Breast epithelium (tissue), 4 donors: Measurements from ENCODE around the gene LSM12. TPM values are rescaled to one million over a fixed set of nuclear protein-coding genes. Genes with fewer than 3 reads are reported as not detected.

Source experiments
- DNase-seq, 2 donors: peaks; one replicate each; pipeline ENCODE4 v3.0.0-alpha.2; 2019; ENCODE audit warnings: low spot score in 2 of 2
- H3K27ac ChIP-seq, 2 donors: fragments of 200-600 bp; sonication (generic) in 1 of 2; one replicate each; pipeline ENCODE4 v1.5.1; 2016 to 2019; ENCODE audit warnings: mild to moderate bottlenecking in 1 of 2
- H3K27me3 ChIP-seq, 2 donors: fragments of 200-600 bp; sonication (generic) in 1 of 2; one replicate each; pipeline versions ENCODE4 v1.5.1 to v1.6.0; 2017 to 2019; ENCODE audit warnings: control low read depth in 1 of 2, mild to moderate bottlenecking in 1 of 2
- H3K36me3 ChIP-seq: fragments of 200-600 bp; one replicate; pipeline ENCODE4 v1.5.1; 2019
- H3K4me1 ChIP-seq, 2 donors: fragments of 200-600 bp; sonication (generic); one replicate each; pipeline ENCODE4 v1.5.1; 2016 to 2019; ENCODE audit warnings: control low read depth in 1 of 2
- H3K4me3 ChIP-seq, 3 donors: fragments of 200-600 bp; sonication (generic); 1 replicate in 2 of 3; 2 replicates in 1 of 3; pipeline ENCODE4 v1.5.1; 2016 to 2019; ENCODE audit warnings: mild to moderate bottlenecking in 3 of 3, moderate library complexity in 2 of 3
- H3K9me3 ChIP-seq, 2 donors: fragments of 200-600 bp; sonication (generic) in 1 of 2; one replicate each; pipeline ENCODE4 v1.5.1; 2016 to 2019; ENCODE audit warnings: control low read depth in 1 of 2
- POLR2A ChIP-seq: fragments of 450-650 bp; IDR thresholded peaks from one replicate; pipeline ENCODE4 v1.6.1; 2016; ENCODE audit warnings: antibody characterized with exemption, mild to moderate bottlenecking, moderate library complexity
- POLR2AphosphoS5 ChIP-seq, 3 donors: sonication (generic); formaldehyde crosslinking; IDR thresholded peaks; one replicate each; pipeline ENCODE4 v1.6.1; 2017; ENCODE audit warnings: antibody characterized with exemption in 3 of 3
- intact Hi-C: fragments of 100-400 bp; cut with DNase I; formaldehyde crosslinking; loops from one replicate; pipeline ENCODE4 v1.15.1; 2023; ENCODE audit warnings: low total_unique reads
- total RNA-seq, 3 donors: library from RNA; depleted of rRNA; stranded (reverse); fragments of >200 nt; gene quantifications; one replicate each; pipeline ENCODE4 v1.1.0, GENCODE V29; 2016
- TF ChIP-seq, protein P1 (sequence below), 3 donors: fragments of 450-650 bp; IDR thresholded peaks; one replicate each; pipeline ENCODE4 v1.5.1; 2016 to 2017; ENCODE audit warnings: antibody characterized with exemption in 3 of 3, mild to moderate bottlenecking in 3 of 3, moderate library complexity in 3 of 3

Gene LSM12
- total RNA-seq, 3 donors from 2014 or later: 36.8 to 45.4 (median 43.6) TPM

DNA sequence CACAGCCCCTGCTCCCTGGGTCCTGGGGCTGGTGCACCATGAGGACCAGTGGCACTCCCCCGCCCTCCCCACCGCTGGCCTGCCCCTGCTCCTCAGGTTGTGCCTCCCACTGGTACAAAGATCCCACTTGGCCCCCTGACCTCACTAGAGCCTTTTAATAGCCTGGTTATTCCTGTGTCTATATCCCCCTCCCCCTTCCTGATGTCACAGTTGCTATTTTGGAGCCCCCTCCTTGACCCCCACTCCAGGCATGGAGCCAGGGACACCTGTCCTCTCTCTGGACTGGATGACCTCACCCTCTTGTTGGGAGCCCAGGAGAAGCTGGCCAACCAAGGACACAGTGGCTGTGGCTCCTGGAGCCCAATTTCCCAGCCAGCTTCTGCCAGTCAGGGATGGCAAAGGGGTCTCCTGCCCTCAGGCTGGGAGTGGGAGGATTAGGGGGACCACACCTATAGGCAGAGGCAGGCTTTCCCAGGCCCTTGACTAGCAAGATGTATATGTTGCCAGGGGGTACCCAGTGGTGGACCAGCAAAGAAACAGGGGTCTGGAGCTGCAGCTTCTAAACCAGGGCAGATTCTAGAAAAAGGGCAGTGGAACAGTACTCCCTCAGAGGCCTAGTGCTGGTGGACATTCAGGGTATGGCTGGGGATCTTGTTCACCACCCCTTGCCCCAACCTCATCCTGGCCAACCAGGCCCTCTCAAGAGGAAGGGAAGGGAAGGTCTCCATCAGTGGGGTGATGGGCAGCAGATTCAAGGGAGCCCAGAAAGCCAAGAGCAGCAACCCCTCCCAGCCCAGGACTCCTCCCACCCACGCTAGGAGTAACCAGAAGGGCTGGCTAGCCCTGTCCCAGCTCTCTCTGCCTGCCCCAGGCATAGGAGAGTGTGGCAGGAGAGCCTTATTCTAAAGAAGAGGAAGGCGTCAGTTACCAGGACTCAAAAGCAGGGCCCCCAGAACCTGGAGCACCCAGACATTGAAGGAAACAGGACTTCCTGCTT lies 46.1 kb upstream of the LSM12 start:
- Histone ChIP-seq H3K9me3 (no peaks in the 10 kb centered on the region), H3K4me1 (peaks cover 25 to 68% of the 10 kb centered on the region in 2 donors), H3K4me3 (no peak overlapping the region), H3K36me3 (no peaks in the 10 kb centered on the region), H3K27me3 (no peaks in the 10 kb centered on the region), H3K27ac (peak overlapping the region; percentile 82 to 89)
- TF ChIP-seq, protein P1, sequence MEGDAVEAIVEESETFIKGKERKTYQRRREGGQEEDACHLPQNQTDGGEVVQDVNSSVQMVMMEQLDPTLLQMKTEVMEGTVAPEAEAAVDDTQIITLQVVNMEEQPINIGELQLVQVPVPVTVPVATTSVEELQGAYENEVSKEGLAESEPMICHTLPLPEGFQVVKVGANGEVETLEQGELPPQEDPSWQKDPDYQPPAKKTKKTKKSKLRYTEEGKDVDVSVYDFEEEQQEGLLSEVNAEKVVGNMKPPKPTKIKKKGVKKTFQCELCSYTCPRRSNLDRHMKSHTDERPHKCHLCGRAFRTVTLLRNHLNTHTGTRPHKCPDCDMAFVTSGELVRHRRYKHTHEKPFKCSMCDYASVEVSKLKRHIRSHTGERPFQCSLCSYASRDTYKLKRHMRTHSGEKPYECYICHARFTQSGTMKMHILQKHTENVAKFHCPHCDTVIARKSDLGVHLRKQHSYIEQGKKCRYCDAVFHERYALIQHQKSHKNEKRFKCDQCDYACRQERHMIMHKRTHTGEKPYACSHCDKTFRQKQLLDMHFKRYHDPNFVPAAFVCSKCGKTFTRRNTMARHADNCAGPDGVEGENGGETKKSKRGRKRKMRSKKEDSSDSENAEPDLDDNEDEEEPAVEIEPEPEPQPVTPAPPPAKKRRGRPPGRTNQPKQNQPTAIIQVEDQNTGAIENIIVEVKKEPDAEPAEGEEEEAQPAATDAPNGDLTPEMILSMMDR (IDR thresholded peaks at IDR 0.05): no peak
- TF ChIP-seq POLR2A (no peak), POLR2AphosphoS5 (IDR thresholded peaks at IDR 0.05) (no peak)
- intact Hi-C loops: no loop called here
- DNase-seq: no peak

DNA sequence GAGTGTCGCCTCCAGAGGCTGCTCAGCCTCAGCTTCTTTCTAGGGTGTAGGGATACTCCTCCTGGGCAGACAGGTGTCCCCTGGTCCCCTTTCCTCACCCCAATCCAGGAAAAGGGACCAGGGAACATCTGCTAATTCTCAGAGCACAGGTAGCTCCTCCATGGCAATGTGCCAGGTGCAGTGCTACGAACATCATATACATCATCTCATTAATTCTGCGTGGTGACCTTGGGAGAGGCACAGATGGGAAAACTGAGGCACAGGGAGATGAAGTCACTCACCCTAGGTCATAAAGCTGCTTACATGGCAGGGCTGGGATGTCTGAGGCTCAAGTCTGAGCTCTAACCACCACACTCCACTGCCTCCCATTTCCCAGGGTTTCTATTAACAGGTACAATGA lies 45.3 kb upstream of the LSM12 start:
- intact Hi-C loops: no loop called here
- no peak overlapping the region for H3K4me3 ChIP-seq

DNA sequence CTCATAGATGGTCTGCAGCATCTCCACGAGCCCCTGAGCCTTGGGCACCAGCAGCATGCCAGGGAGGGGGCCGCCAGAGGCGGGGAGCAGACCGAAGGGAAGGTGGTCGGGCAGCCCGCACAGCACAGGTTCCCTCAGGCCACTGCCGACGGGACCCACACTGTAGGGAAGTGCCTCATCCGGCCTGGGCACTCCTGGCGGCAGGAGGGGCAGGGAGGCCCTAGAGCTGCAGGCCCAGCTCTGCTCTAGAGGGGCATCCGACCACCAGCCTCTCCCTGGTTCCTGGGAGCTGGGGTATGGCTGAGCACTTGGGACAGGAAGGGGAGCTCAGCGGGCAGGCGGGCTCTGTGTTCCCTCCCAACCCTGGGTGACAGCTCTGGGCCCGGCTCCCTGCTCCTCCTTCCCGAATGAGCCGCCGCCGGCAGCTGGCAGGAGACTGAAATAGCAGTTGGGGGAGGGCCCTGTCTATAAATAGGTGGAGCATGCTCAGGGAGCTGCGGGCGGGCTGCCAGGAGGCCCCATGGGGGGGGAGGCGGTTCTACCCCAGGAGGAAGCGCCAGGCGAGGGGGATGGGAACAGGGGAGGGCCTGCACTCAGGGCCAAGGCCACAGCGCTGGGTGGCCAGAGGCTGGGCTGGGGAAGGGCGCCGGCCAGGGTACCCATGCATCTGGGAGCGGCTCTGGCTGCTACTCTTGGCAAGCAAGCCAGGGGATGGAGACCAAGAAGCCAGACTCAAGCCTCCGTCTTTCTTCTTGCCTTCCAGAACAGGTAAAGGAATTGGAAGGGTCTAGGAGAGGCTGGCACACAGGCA lies 44.6 kb upstream of the LSM12 start:
- Histone ChIP-seq H3K9me3 (no peaks in the 10 kb centered on the region), H3K27me3 (no peaks in the 10 kb centered on the region), H3K4me3 (peak overlapping the region; percentile 20 to 59 (median 39)), H3K36me3 (no peaks in the 10 kb centered on the region), H3K27ac (peak overlapping the region; percentile 82 to 89), H3K4me1 (peaks cover 25 to 68% of the 10 kb centered on the region in 2 donors)
- peak; percentile 54 to 67 (median 65) for TF ChIP-seq POLR2AphosphoS5 (IDR thresholded peaks at IDR 0.05)
- TF ChIP-seq POLR2A: peak; percentile 10
- TF ChIP-seq, protein P1 (IDR thresholded peaks at IDR 0.05): no peak
- DNase-seq: peak; percentile 94 to 98
- intact Hi-C loops: no loop called here

More for the DNA sequence above, 45.3 kb upstream of the LSM12 start:
- Histone ChIP-seq H3K9me3 (no peaks in the 10 kb centered on the region), H3K36me3 (no peaks in the 10 kb centered on the region), H3K27ac (peak overlapping the region; percentile 82 to 89), H3K4me1 (peaks cover 25 to 68% of the 10 kb centered on the region in 2 donors), H3K27me3 (no peaks in the 10 kb centered on the region)
- DNase-seq: no peak
- TF ChIP-seq POLR2A (no peak), POLR2AphosphoS5 (IDR thresholded peaks at IDR 0.05) (no peak)
- TF ChIP-seq, protein P1 (IDR thresholded peaks at IDR 0.05): no peak

DNA sequence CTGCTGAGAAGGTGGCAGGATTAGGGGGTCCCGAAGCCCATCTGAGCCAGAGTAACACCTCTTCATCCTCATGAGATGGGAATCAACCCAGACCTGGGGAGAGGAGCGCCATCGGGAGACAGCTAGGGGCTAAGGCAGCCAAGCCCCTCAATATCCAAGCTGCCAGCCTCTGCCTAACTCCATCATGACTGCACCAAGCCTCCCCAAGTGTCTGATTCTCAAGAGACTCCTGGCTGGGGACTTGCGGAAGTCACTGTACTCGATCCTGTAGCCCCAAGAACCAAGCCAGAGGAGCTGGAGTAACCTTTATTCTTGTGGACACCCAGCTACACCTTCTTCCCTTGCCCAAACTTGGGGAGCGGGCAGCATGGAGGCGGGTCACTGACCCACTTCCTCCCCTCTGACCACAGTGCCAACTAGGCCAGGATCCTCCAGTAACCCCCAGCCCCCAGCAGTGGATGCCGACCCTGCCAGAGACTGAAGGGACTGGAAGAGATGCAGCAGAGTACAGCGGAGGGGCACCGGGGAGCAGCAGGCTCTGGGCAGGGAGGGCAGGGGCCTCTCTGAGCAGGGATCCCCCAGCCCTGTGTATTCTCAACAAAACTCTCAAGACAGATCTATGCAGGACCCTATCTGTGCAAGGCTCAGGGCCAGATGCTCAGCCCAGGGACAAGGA lies 43.7 kb upstream of the LSM12 start:
- Histone ChIP-seq H3K27me3 (no peaks in the 10 kb centered on the region), H3K36me3 (no peaks in the 10 kb centered on the region), H3K4me3 (peak overlapping the region; percentile 20 to 59 (median 39)), H3K27ac (peak overlapping the region; percentile 82 to 89), H3K9me3 (no peaks in the 10 kb centered on the region), H3K4me1 (peaks cover 25 to 60% of the 10 kb centered on the region in 2 donors)
- no peak for DNase-seq
- TF ChIP-seq POLR2A: no peak
- TF ChIP-seq, protein P1 (IDR thresholded peaks at IDR 0.05): no peak
- no peak for TF ChIP-seq POLR2AphosphoS5 (IDR thresholded peaks at IDR 0.05)
- intact Hi-C loops: no loop called here
